Measurements from ENCODE around the gene C1QTNF12. TPM values are rescaled to one million over a fixed set of nuclear protein-coding genes. Genes with fewer than 3 reads are reported as not detected.

Gene C1QTNF12
- total and polyA plus RNA-seq, 2 of the 8 experiments (the other 6 are each of a cell fraction or from before 2014, with no cell fraction given), result 2.1 to 3.7 TPM

DNA sequence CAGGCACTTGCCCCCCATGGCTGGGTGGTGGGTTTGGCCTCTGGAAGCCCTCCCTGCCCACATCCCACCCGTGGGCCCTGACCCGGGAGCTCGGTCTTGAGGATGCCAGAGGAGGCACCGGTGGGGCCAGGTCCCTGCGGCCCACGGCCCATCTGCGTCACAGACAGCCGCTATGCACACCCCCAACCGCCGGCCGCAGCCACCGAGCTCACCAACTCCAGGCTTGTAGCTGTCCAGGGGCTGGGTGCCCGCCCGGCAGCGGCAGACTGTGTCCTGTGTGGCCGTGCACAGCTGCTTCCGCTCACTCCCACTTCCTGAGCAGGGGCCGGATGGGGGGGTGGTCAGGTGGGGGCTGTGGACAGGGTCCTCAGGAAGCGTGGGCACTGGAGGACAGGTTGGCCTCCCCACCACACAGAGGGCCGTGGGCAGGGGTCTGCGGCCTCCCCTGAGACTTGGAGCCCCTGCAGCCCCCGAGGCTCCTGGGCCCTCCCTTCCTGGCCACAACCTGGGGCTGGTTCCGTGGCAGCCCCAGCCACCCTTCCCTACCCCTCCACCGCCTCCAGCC is 33.7 kb downstream of the C1QTNF12 start:
- FAIRE-seq (no peak), DNase-seq (ENCODE audit: low read depth in 1 of 2, low spot score in 2 of 2) (no peak)
- Histone ChIP-seq H3K9me3 (ENCODE audit: insufficient read depth in 2 of 2, low read depth in 1 of 2, low read length in 1 of 2) (no peaks in the 10 kb centered on the region), H2AFZ (ENCODE audit: low read length) (no peak overlapping the region), H3K79me2 (ENCODE audit: control insufficient read depth in 1 of 2, insufficient read depth in 2 of 2, low read length in 2 of 2) (no peaks in the 10 kb centered on the region), H3K14ac (ENCODE audit: insufficient read length) (no peak overlapping the region), H3K4me2 (ENCODE audit: insufficient read depth in 1 of 2, low read depth in 2 of 2, low read length in 2 of 2) (no peak overlapping the region), H3K36me3 (ENCODE audit: control insufficient read depth in 2 of 4, insufficient read depth in 4 of 4, low read length in 3 of 4) (peaks cover 0 to 10% (median 0%) of the 10 kb centered on the region in 4 experiments; a peak in 4 of 8 replicates), H3K9ac (replicated peaks in 1 of 4; ENCODE audit: extremely low read depth in 1 of 4, low read depth in 3 of 4, low read length in 3 of 4) (no peak overlapping the region), H3K27ac (ENCODE audit: low read depth, low read length) (no peak overlapping the region), H4K91ac (replicated peaks; ENCODE audit: insufficient read length, low read length) (no peak overlapping the region), H3K4me3 (ENCODE audit: extremely low read depth in 1 of 4, insufficient read depth in 2 of 4, low read depth in 3 of 4, low read length in 4 of 4) (no peak overlapping the region), H2BK15ac (ENCODE audit: low read length) (no peak overlapping the region), H2BK12ac (ENCODE audit: low read depth, low read length) (no peak overlapping the region), H2AK5ac (ENCODE audit: low read depth, low read length) (no peak overlapping the region), H2BK20ac (ENCODE audit: low read length) (no peak overlapping the region), H3K27me3 (replicated peaks in 1 of 4; ENCODE audit: control insufficient read depth in 3 of 4, extremely low read depth in 1 of 4, insufficient read depth in 3 of 4, low read length in 3 of 4) (no peaks in the 10 kb centered on the region), H3K18ac (ENCODE audit: extremely low read depth, low read length) (no peak overlapping the region), H2BK5ac (ENCODE audit: low read depth, low read length) (no peak overlapping the region), H3K4me1 (replicated peaks in 1 of 4; ENCODE audit: control insufficient read depth in 3 of 4, insufficient read depth in 4 of 4, low read length in 3 of 4) (no peaks in the 10 kb centered on the region; a peak in 1 of 7 replicates), H3K23ac (ENCODE audit: insufficient read length) (no peak overlapping the region), H4K8ac (ENCODE audit: extremely low read depth, insufficient read depth, low read length) (no peak overlapping the region; the same call in none of the 2 replicates), H4K5ac (ENCODE audit: insufficient read length, low read depth, low read length) (no peak overlapping the region), H3K4ac (replicated peaks; ENCODE audit: insufficient read length, low read depth, low read length) (no peak overlapping the region), H3K79me1 (ENCODE audit: low read depth, low read length) (no peaks in the 10 kb centered on the region), H4K20me1 (replicated peaks in 1 of 2; ENCODE audit: control insufficient read depth in 1 of 2, insufficient read depth in 2 of 2, low read length in 2 of 2) (peaks cover 3 to 6% of the 10 kb centered on the region in 2 experiments), H2BK120ac (replicated peaks; ENCODE audit: low read depth, low read length) (no peak overlapping the region), H3K56ac (replicated peaks; ENCODE audit: insufficient read length, low read depth, low read length) (no peak overlapping the region), H3K23me2 (ENCODE audit: low read depth, low read length) (no peaks in the 10 kb centered on the region)
- WGBS, 2 experiments (ENCODE audit: extremely low coverage in 1 of 2, insufficient coverage in 1 of 2, insufficient read length in 1 of 2, insufficient replicate concordance in 2 of 2, low coverage in 1 of 2, low lambda C conversion rate in 2 of 2, missing lambda C conversion rate in 1 of 2), result 93% methylated on average over 16 of the region's 24 CpGs; no CpG with 5 or more reads in 1 of the 2 experiments
- ChIA-PET CTCF (ENCODE audit: partially characterized antibody) (interaction anchor here (0.6 to 2.2 kb wide), 5 partner anchors 17 to 149 kb away, joined by 3 to 9 read pairs (median 3); partner anchors contain the start of gene TTLL10), POLR2A (ENCODE audit: partially characterized antibody) (no interaction called here)
- TF ChIP-seq SIRT6 (IDR thresholded peaks at IDR 0.05; ENCODE audit: low read length), result no peak
- no peak for TF ChIP-seq EGR1 (IDR thresholded peaks at IDR 0.05; ENCODE audit: borderline replicate concordance, low read depth, low read length)
- TF ChIP-seq FOSL1 (IDR thresholded peaks at IDR 0.05; ENCODE audit: insufficient read depth, low read depth, low read length), result no peak
- TF ChIP-seq BRCA1 (IDR thresholded peaks at IDR 0.05; ENCODE audit: low read depth, low read length), result no peak
- no peak for TF ChIP-seq SP1 (IDR thresholded peaks at IDR 0.05; ENCODE audit: low read depth, low read length)
- no peak for TF ChIP-seq SRF (IDR thresholded peaks at IDR 0.05; ENCODE audit: low read depth, low read length)
- no peak for TF ChIP-seq KDM5A (IDR thresholded peaks at IDR 0.05; ENCODE audit: low read length)
- TF ChIP-seq TAF1 (IDR thresholded peaks at IDR 0.05; ENCODE audit: low read depth, low read length), result no peak
- no peak for TF ChIP-seq SP4 (IDR thresholded peaks at IDR 0.05; ENCODE audit: low read length)
- TF ChIP-seq CBX8 (IDR thresholded peaks at IDR 0.05; ENCODE audit: borderline replicate concordance, low read depth, low read length), result no peak
- TF ChIP-seq RNF2 (IDR thresholded peaks at IDR 0.05; ENCODE audit: borderline replicate concordance, low read depth, low read length, missing control alignments, poor library complexity, severe bottlenecking), result no peak
- TF ChIP-seq RBBP5 (IDR thresholded peaks at IDR 0.05; ENCODE audit: borderline replicate concordance, low read depth, low read length), result no peak
- no peak for TF ChIP-seq TBP (IDR thresholded peaks at IDR 0.05; ENCODE audit: low read depth, low read length)
- TF ChIP-seq RXRA (IDR thresholded peaks at IDR 0.05; ENCODE audit: insufficient read depth, low read depth, low read length), result no peak
- TF ChIP-seq TCF12 (IDR thresholded peaks at IDR 0.05; ENCODE audit: low read depth, low read length), result no peak
